Mesenchymal stem cell (in vitro differentiated cells and primary cell): Measurements from ENCODE around the gene SLC10A3.

ENCODE experiments used
- DNase-seq: peaks from one replicate; pipeline ENCODE4 v3.0.0-alpha.2; 2013
- H2AFZ ChIP-seq: one replicate; pipeline ENCODE4 v1.6.1; 2013; ENCODE audit warnings: low read depth, mild to moderate bottlenecking, control low read depth, inconsistent platforms, low read length, moderate library complexity
- H2AK5ac ChIP-seq: 2 replicates; pipeline ENCODE4 v1.6.1; 2013; ENCODE audit warnings: low read length, moderate library complexity, mild to moderate bottlenecking, inconsistent platforms; ENCODE audit not compliant: severe bottlenecking
- H2BK120ac ChIP-seq: one replicate; pipeline ENCODE4 v1.6.1; 2013; ENCODE audit warnings: low read depth, mild to moderate bottlenecking, inconsistent platforms, low read length, moderate library complexity
- H2BK12ac ChIP-seq, 2 experiments: one replicate each; pipeline ENCODE4 v1.6.1; 2013; ENCODE audit warnings: inconsistent platforms in 2 of 2, low read length in 2 of 2, mild to moderate bottlenecking in 2 of 2, moderate library complexity in 2 of 2, control low read depth in 1 of 2
- H2BK15ac ChIP-seq: one replicate; pipeline ENCODE4 v1.6.1; 2013; ENCODE audit warnings: mild to moderate bottlenecking, low read depth, inconsistent platforms; ENCODE audit not compliant: poor library complexity, severe bottlenecking
- H2BK5ac ChIP-seq: 2 replicates; pipeline ENCODE4 v1.6.1; 2013; ENCODE audit warnings: low read depth, mild to moderate bottlenecking, low read length, control low read depth, inconsistent platforms; ENCODE audit not compliant: poor library complexity, severe bottlenecking
- H3K14ac ChIP-seq, 2 experiments: one replicate each; pipeline ENCODE4 v1.6.1; 2013; ENCODE audit warnings: inconsistent platforms in 2 of 2, low read length in 2 of 2, control low read depth in 1 of 2, mild to moderate bottlenecking in 1 of 2, moderate library complexity in 1 of 2
- H3K18ac ChIP-seq, 2 experiments: one replicate each; pipeline ENCODE4 v1.6.1; 2013; ENCODE audit warnings: inconsistent platforms in 2 of 2, low read length in 2 of 2, control low read depth in 1 of 2, low read depth in 1 of 2, mild to moderate bottlenecking in 1 of 2
- H3K23ac ChIP-seq, 2 experiments: one replicate each; pipeline ENCODE4 v1.6.1; 2013; ENCODE audit warnings: inconsistent platforms in 2 of 2, low read length in 2 of 2, mild to moderate bottlenecking in 2 of 2, moderate library complexity in 2 of 2, control low read depth in 1 of 2
- H3K27ac ChIP-seq: 2 replicates; pipeline ENCODE4 v1.5.1; 2013; ENCODE audit warnings: mild to moderate bottlenecking, moderate library complexity, low read length, control low read depth, inconsistent platforms; ENCODE audit not compliant: poor library complexity, severe bottlenecking
- H3K27me3 ChIP-seq, 2 experiments: 2 replicates each; pipeline versions ENCODE4 v1.6.1 to v1.7.0; 2013; ENCODE audit warnings: low read length in 2 of 2, mild to moderate bottlenecking in 2 of 2, moderate library complexity in 2 of 2, control low read depth in 1 of 2, inconsistent platforms in 1 of 2; ENCODE audit not compliant: control insufficient read depth in 1 of 2, insufficient read depth in 1 of 2
- H3K36me3 ChIP-seq, 2 experiments: 2 replicates each; pipeline versions ENCODE4 v1.6.1 to v1.7.0; 2013; ENCODE audit warnings: low read length in 2 of 2, control low read depth in 1 of 2, inconsistent platforms in 1 of 2, low read depth in 1 of 2, mild to moderate bottlenecking in 1 of 2; ENCODE audit not compliant: insufficient read depth in 2 of 2, control insufficient read depth in 1 of 2
- H3K4ac ChIP-seq, 2 experiments: one replicate each; pipeline ENCODE4 v1.6.1; 2013; ENCODE audit warnings: inconsistent platforms in 2 of 2, low read length in 2 of 2, mild to moderate bottlenecking in 2 of 2, moderate library complexity in 2 of 2, control low read depth in 1 of 2, low read depth in 1 of 2
- H3K4me1 ChIP-seq: 2 replicates; pipeline ENCODE4 v1.6.1; 2013; ENCODE audit warnings: low read depth, low read length, control low read depth; ENCODE audit not compliant: control insufficient read depth, insufficient read depth
- H3K4me2 ChIP-seq: 2 replicates; pipeline ENCODE4 v1.6.1; 2013; ENCODE audit warnings: low read length, mild to moderate bottlenecking, inconsistent platforms; ENCODE audit not compliant: poor library complexity, severe bottlenecking
- H3K4me3 ChIP-seq, 2 experiments: 2 replicates each; pipeline versions ENCODE4 v1.5.1 to v1.7.0; 2013; ENCODE audit warnings: low read length in 2 of 2, mild to moderate bottlenecking in 2 of 2, control low read depth in 1 of 2, low read depth in 1 of 2; ENCODE audit not compliant: insufficient read depth in 1 of 2
- H3K79me1 ChIP-seq: replicated peaks from 2 replicates; pipeline ENCODE4 v1.6.1; 2013; ENCODE audit warnings: mild to moderate bottlenecking, control low read depth, low read length, inconsistent platforms; ENCODE audit not compliant: poor library complexity, severe bottlenecking
- H3K9ac ChIP-seq: 2 replicates; pipeline ENCODE4 v1.7.0; 2013; ENCODE audit warnings: mild to moderate bottlenecking, low read length, moderate library complexity
- H3K9me3 ChIP-seq: 2 replicates; pipeline ENCODE4 v1.7.0; 2013; ENCODE audit warnings: mild to moderate bottlenecking, low read length; ENCODE audit not compliant: control insufficient read depth
- H4K8ac ChIP-seq: one replicate; pipeline ENCODE4 v1.6.1; 2013; ENCODE audit warnings: inconsistent platforms, mild to moderate bottlenecking, low read length, moderate library complexity
- H4K91ac ChIP-seq: one replicate; pipeline ENCODE4 v1.6.1; 2013; ENCODE audit warnings: mild to moderate bottlenecking, low read length, inconsistent platforms
- WGBS: methylation state at CpG from one replicate; pipeline ENCODE4 v1.1.7; 2013; ENCODE audit warnings: mixed read lengths; 5-methylcytosine and 5-hydroxymethylcytosine counted together

SLC10A3 gene

GRCh38 chrX:154515090-154515965, 24.9 kb upstream of the SLC10A3 start:
- no peak overlapping the region for H2BK5ac ChIP-seq
- H3K9me3 ChIP-seq, result no peaks in the 10 kb centered on the region
- peak overlapping the region; percentile 12 for H4K8ac ChIP-seq
- no peak overlapping the region for H3K4ac ChIP-seq
- WGBS, result 31% methylated on average over 14 of the region's 34 CpGs
- H3K4me2 ChIP-seq, result peak overlapping the region; percentile 77
- H3K9ac ChIP-seq, result peak overlapping the region; percentile 83
- H2AFZ ChIP-seq, result peak overlapping the region; percentile 14
- H3K36me3 ChIP-seq, result peaks cover 4 to 13% of the 10 kb centered on the region in 2 experiments
- no peak overlapping the region for H2BK12ac ChIP-seq
- peaks cover 10% of the 10 kb centered on the region for H3K4me1 ChIP-seq
- H3K18ac ChIP-seq, result peak overlapping the region; percentile 62 to 70
- H2AK5ac ChIP-seq, result no peak overlapping the region
- peak; percentile 13 for DNase-seq
- H4K91ac ChIP-seq, result peak overlapping the region; percentile 50
- H3K27me3 ChIP-seq, result peaks cover 0 to 3% of the 10 kb centered on the region in 2 experiments
- no peak overlapping the region for H3K27ac ChIP-seq
- no peak overlapping the region for H2BK15ac ChIP-seq
- no peak overlapping the region for H2BK120ac ChIP-seq
- peak overlapping the region in 1 of 2 experiments; percentile 40 for H3K23ac ChIP-seq
- H3K4me3 ChIP-seq, result peak overlapping the region; percentile 69 to 82
- H3K79me1 ChIP-seq, result peaks cover 6% of the 10 kb centered on the region
- no peak overlapping the region for H3K14ac ChIP-seq

DNA sequence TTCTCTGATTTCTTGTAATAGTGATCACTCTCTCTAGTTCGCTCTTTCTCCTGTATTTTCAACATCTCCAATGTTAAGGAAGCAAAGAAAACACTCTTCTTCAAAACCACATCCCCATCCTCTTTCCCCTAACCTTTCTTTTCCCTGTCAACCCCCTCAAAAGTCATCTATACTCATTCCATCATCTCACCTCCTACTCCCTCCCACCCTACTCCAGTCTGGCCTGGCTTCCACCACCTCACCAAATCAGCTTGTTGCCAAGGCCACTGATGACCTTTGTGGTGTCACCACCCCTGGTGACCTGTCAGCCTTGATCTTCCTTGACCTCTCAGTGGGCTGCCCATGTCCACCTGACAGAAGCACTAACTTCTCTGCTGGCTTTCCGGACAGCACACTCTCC, 23.3 kb upstream of the SLC10A3 start:
- Histone ChIP-seq H3K27me3 (no peaks in the 10 kb centered on the region), H2AK5ac (no peak overlapping the region), H3K27ac (no peak overlapping the region), H3K18ac (no peak overlapping the region), H3K4me1 (peaks cover 10% of the 10 kb centered on the region), H3K36me3 (peaks cover 16 to 18% of the 10 kb centered on the region in 2 experiments), H2BK15ac (no peak overlapping the region), H2BK12ac (no peak overlapping the region), H2AFZ (no peak overlapping the region), H3K9me3 (peaks cover 10% of the 10 kb centered on the region), H3K4ac (no peak overlapping the region), H3K4me2 (no peak overlapping the region), H3K14ac (no peak overlapping the region), H3K23ac (no peak overlapping the region), H3K79me1 (peaks cover 6% of the 10 kb centered on the region), H4K8ac (no peak overlapping the region), H4K91ac (no peak overlapping the region), H3K4me3 (no peak overlapping the region), H2BK5ac (no peak overlapping the region), H2BK120ac (no peak overlapping the region), H3K9ac (no peak overlapping the region)
- 100% methylated on average over 2 of the region's 2 CpGs for whole genome bisulfite sequencing
- no peak for DNase-seq

DNA sequence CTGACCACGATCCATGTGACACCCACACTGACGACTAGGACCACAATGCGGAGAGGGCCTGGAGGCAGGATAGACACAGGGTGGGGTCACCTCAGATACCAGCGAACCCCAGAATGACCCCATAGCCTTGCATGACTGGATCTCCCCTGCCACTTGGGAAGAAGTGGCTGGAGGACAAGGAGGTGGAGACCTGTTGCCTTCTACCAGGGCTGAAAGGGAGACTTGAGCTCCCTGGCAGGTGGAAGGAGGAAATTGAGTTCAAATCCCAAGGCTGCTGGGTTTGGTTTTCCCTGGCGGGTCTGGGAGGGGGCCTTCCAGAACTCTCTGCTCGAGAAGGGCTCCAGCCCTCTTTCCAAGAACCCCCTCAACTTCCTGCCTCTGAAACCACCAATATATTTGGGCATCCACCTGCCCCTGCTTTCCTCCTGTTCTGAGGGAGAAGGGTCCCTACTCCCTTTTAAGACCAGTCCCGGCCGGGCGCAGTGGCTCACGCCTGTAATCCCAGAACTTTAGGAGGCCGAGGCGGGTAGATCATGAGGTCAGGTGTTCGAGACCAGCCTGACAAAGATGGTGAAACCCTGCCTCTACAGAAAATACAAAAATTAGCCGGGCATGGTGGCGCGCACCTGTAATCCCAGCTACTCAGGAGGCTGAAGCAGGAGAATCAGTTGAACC, 22.6 kb upstream of the SLC10A3 start:
- H2AK5ac ChIP-seq, result no peak overlapping the region
- no peak overlapping the region for H3K14ac ChIP-seq
- H3K9me3 ChIP-seq, result peaks cover 10% of the 10 kb centered on the region
- no peak overlapping the region for H2BK5ac ChIP-seq
- H2AFZ ChIP-seq, result no peak overlapping the region
- no peak overlapping the region for H4K8ac ChIP-seq
- no peaks in the 10 kb centered on the region for H3K27me3 ChIP-seq
- H4K91ac ChIP-seq, result no peak overlapping the region
- peaks cover 6% of the 10 kb centered on the region for H3K79me1 ChIP-seq
- H3K36me3 ChIP-seq, result peaks cover 16 to 24% of the 10 kb centered on the region in 2 experiments
- 95% methylated on average over 16 of the region's 16 CpGs for WGBS
- no peak overlapping the region for H3K4ac ChIP-seq
- H3K4me1 ChIP-seq, result peaks cover 10% of the 10 kb centered on the region
- H3K18ac ChIP-seq, result no peak overlapping the region
- no peak overlapping the region for H3K4me3 ChIP-seq
- no peak overlapping the region for H2BK12ac ChIP-seq
- no peak for DNase-seq
- H3K27ac ChIP-seq, result no peak overlapping the region
- no peak overlapping the region for H3K23ac ChIP-seq
- H3K9ac ChIP-seq, result no peak overlapping the region
- no peak overlapping the region for H2BK15ac ChIP-seq
- no peak overlapping the region for H2BK120ac ChIP-seq
- H3K4me2 ChIP-seq, result no peak overlapping the region

- Histone ChIP-seq H3K4me1 (peaks cover 8% of the 10 kb centered on the region), H3K14ac (no peak overlapping the region), H2BK5ac (no peak overlapping the region), H2AK5ac (no peak overlapping the region), H3K79me1 (peaks cover 7% of the 10 kb centered on the region), H2BK15ac (no peak overlapping the region), H3K27ac (no peak overlapping the region), H2AFZ (no peak overlapping the region), H3K9ac (no peak overlapping the region), H3K4ac (no peak overlapping the region), H3K4me2 (no peak overlapping the region), H4K8ac (peak overlapping the region; percentile 54), H2BK120ac (no peak overlapping the region), H3K4me3 (no peak overlapping the region), H4K91ac (peak overlapping the region; percentile 7), H3K36me3 (peaks cover 23 to 37% of the 10 kb centered on the region in 2 experiments), H3K9me3 (peaks cover 10% of the 10 kb centered on the region), H2BK12ac (no peak overlapping the region), H3K27me3 (no peaks in the 10 kb centered on the region), H3K23ac (no peak overlapping the region), H3K18ac (no peak overlapping the region)
- no peak for DNase-seq
- whole genome bisulfite sequencing, result 65% methylated on average over 3 of the region's 12 CpGs
These were observed 21.3 kb upstream of the SLC10A3 start for GRCh38 chrX:154511761-154512160.
